PC-9 (cell line): ENCODE measurements around the gene ZBED6. TPM values are rescaled to one million over a fixed set of nuclear protein-coding genes. Genes with fewer than 3 reads are reported as not detected.

ENCODE experiments used
- BruUV-seq: library from RNA; stranded (reverse); fragments of 400-500 nt; replicated peaks from 2 replicates; lab custom pipeline; 2021; lab: Mats Ljungman, UMichigan
- CTCF ChIA-PET: fragments of 300-600 bp; sonication (Branson Sonifier 250); formaldehyde crosslinking; loops from one replicate; lab custom pipeline; 2022; ENCODE audit warnings: antibody characterized with exemption; lab: Charles Lee
- POLR2A ChIA-PET: fragments of 300-600 bp; sonication (Branson Sonifier 250); formaldehyde crosslinking; loops from one replicate; lab custom pipeline; 2022; ENCODE audit warnings: antibody characterized with exemption; ENCODE audit not compliant: unreplicated experiment; lab: Charles Lee
- DNase-seq, 2 experiments: peaks; one replicate each; pipeline versions ENCODE4 v3.0.0 to v3.0.0-alpha.2; 2015 to 2022; ENCODE audit warnings: mixed read lengths in 1 of 2
- H2AFZ ChIP-seq: fragments of 200-600 bp; sonication (generic); 2 replicates; pipeline ENCODE4 v1.8.1; 2017; ENCODE audit warnings: antibody characterized with exemption
- H3F3A ChIP-seq: fragments of 200-600 bp; sonication (generic); 2 replicates; pipeline ENCODE4 v1.8.1; 2017; ENCODE audit warnings: antibody characterized with exemption, mild to moderate bottlenecking, low read depth; ENCODE audit not compliant: insufficient read depth
- H3K27ac ChIP-seq: fragments of 200-600 bp; sonication (generic); 2 replicates; pipeline ENCODE4 v1.6.1; 2016; ENCODE audit warnings: mixed run types
- H3K27me3 ChIP-seq: fragments of 200-600 bp; sonication (generic); 2 replicates; pipeline ENCODE4 v1.6.1; 2016; ENCODE audit warnings: low read depth, mixed run types; ENCODE audit not compliant: insufficient read depth
- H3K36me3 ChIP-seq: fragments of 200-600 bp; sonication (generic); 2 replicates; pipeline ENCODE4 v1.6.1; 2016; ENCODE audit warnings: low read depth, mixed run types
- H3K4me1 ChIP-seq: fragments of 200-600 bp; sonication (generic); replicated peaks from 2 replicates; pipeline ENCODE4 v1.6.1; 2016; ENCODE audit warnings: mixed run types; ENCODE audit not compliant: insufficient read depth
- H3K4me2 ChIP-seq: fragments of 200-600 bp; sonication (generic); 2 replicates; pipeline ENCODE4 v1.6.1; 2017; ENCODE audit warnings: mixed run types
- H3K4me3 ChIP-seq: fragments of 200-600 bp; sonication (generic); 2 replicates; pipeline ENCODE4 v1.6.1; 2016; ENCODE audit warnings: mixed run types
- H3K79me2 ChIP-seq: fragments of 200-600 bp; sonication (generic); 2 replicates; pipeline ENCODE4 v1.6.1; 2017; ENCODE audit warnings: low read depth, mixed run types
- H3K9me2 ChIP-seq: fragments of 200-600 bp; sonication (generic); 2 replicates; pipeline ENCODE4 v1.8.1; 2017; ENCODE audit warnings: mild to moderate bottlenecking; ENCODE audit not compliant: insufficient read depth
- H3K9me3 ChIP-seq: fragments of 200-600 bp; sonication (generic); 2 replicates; pipeline ENCODE4 v1.8.1; 2016; ENCODE audit warnings: low read depth; ENCODE audit not compliant: insufficient read depth
- H4K20me1 ChIP-seq: fragments of 200-600 bp; sonication (generic); 2 replicates; pipeline ENCODE4 v1.8.1; 2017; ENCODE audit not compliant: insufficient read depth
- EZH2 ChIP-seq: fragments of 200-600 bp; sonication (generic); IDR thresholded peaks from 2 replicates; pipeline ENCODE4 v1.8.0; 2017; ENCODE audit warnings: antibody characterized with exemption, low read depth
- intact Hi-C: fragments of 100-400 bp; cut with micrococcal nuclease; formaldehyde crosslinking; loops from one replicate; pipeline ENCODE4 v1.10.0; 2022; ENCODE audit not compliant: unreplicated experiment
- total RNA-seq: library from RNA; stranded (reverse); gene quantifications from 2 replicates; pipeline ENCODE4 v1.2.3, GENCODE V29; 2021
- TF ChIP-seq, protein P1 (sequence below): fragments of 200-600 bp; sonication (generic); conservative IDR thresholded peaks from 2 replicates; pipeline ENCODE4 v1.6.1; 2017; ENCODE audit warnings: mixed run types, antibody characterized with exemption, mild to moderate bottlenecking, moderate library complexity

Gene ZBED6
- total RNA-seq, 1 experiment from 2014 or later, result 32.7 TPM

- CTCF ChIA-PET, result no interaction called here
Measured at GRCh38 chr1:203843435-203843834, 48.0 kb downstream of the ZBED6 start.

More at GRCh38 chr1:203843435-203843834, 48.0 kb downstream of the ZBED6 start:
- no peaks in the 10 kb centered on the region; the same call in 1 of the 2 replicates for H3K79me2 ChIP-seq
- POLR2A ChIA-PET, result interaction anchor here (0.6 kb wide), 1 partner anchor 369 kb away, joined by 3 read pairs; no protein-coding TSS in a partner anchor
- H3K4me1 ChIP-seq, result no peaks in the 10 kb centered on the region
- no peak overlapping the region for H3K27ac ChIP-seq
- no peaks in the 10 kb centered on the region for H3K27me3 ChIP-seq
- intact Hi-C loops, result no loop called here
- H3K9me3 ChIP-seq, result no peaks in the 10 kb centered on the region
- H3K4me3 ChIP-seq, result no peak overlapping the region
- no peak overlapping the region for H2AFZ ChIP-seq
- no peak for TF ChIP-seq EZH2
- TF ChIP-seq, protein P1, sequence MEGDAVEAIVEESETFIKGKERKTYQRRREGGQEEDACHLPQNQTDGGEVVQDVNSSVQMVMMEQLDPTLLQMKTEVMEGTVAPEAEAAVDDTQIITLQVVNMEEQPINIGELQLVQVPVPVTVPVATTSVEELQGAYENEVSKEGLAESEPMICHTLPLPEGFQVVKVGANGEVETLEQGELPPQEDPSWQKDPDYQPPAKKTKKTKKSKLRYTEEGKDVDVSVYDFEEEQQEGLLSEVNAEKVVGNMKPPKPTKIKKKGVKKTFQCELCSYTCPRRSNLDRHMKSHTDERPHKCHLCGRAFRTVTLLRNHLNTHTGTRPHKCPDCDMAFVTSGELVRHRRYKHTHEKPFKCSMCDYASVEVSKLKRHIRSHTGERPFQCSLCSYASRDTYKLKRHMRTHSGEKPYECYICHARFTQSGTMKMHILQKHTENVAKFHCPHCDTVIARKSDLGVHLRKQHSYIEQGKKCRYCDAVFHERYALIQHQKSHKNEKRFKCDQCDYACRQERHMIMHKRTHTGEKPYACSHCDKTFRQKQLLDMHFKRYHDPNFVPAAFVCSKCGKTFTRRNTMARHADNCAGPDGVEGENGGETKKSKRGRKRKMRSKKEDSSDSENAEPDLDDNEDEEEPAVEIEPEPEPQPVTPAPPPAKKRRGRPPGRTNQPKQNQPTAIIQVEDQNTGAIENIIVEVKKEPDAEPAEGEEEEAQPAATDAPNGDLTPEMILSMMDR, result no peak
- no TSS peak for BruUV-seq
- H4K20me1 ChIP-seq, result peaks cover 12% of the 10 kb centered on the region; the same call in 1 of the 2 replicates
- no peaks in the 10 kb centered on the region for H3K9me2 ChIP-seq
- no peak overlapping the region for H3K4me2 ChIP-seq
- peaks cover 41% of the 10 kb centered on the region for H3F3A ChIP-seq
- H3K36me3 ChIP-seq, result peaks cover 60% of the 10 kb centered on the region
- no peak for DNase-seq

Other genes starting within 250 kb of the ZBED6 start
- 31.2 and 39.7 TPM in 2 replicates for gene ATP2B4, start 168.8 kb upstream of the ZBED6 start, total RNA-seq
- not detected in 2 replicates for gene LAX1, start 30.4 kb upstream of the ZBED6 start, total RNA-seq
- 91.0 and 91.1 TPM in 2 replicates for gene ZC3H11A, start within 50 bp of the ZBED6 start, total RNA-seq
- 201 and 218 TPM in 2 replicates for gene SNRPE, start 66.0 kb downstream of the ZBED6 start, total RNA-seq